GM18867 (cell line): ENCODE results near the gene MAFB.
A peak's percentile ranks its signal among the peaks of the same experiment; 100 is the strongest.
"Not testable (repeated sequence)": the region's sequence is repeated elsewhere in the genome, so short reads cannot be mapped to it uniquely, and the experiment has no call there.

Experiments used
- ATAC-seq: cut with Tn5 transposase; IDR thresholded peaks from one replicate; pipeline ENCODE4 v1.9.1; 2021; ENCODE audit warnings: mild to moderate bottlenecking, moderate library complexity; ENCODE audit not compliant: unreplicated experiment

The MAFB gene

GRCh38 chr20:40689100-40689942, at the start of gene MAFB:
MAFB (minus strand) TSS chr20:40689236; CDS start chr20:40688850, 386 bp downstream.
- ATAC-seq = peak; percentile 71

DNA sequence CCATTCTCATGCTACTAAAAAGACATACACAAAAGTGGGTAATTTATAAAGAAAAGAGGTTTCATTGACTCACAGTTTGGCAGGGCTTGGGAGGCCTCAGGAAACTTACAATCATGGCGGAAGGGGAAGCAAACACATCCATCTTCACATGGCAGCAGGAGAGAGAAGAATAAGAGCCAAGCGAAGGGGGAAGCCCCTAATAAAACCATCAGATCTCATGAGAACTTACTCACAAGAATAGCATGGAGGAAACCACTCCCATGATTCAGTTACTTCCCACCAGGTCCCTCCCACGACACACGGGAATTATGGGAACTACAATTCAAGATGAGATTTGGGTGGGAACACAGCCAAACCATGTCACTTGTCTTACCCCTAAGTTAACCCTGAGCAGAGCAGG, 47.4 kb upstream of the MAFB start:
- ATAC-seq = not testable (repeated sequence)

GRCh38 chr20:40728996-40729395, 40.0 kb upstream of the MAFB start:
- no peak for ATAC-seq

- ATAC-seq = no peak
Measured at GRCh38 chr20:40728470-40728869, 39.4 kb upstream of the MAFB start.

DNA sequence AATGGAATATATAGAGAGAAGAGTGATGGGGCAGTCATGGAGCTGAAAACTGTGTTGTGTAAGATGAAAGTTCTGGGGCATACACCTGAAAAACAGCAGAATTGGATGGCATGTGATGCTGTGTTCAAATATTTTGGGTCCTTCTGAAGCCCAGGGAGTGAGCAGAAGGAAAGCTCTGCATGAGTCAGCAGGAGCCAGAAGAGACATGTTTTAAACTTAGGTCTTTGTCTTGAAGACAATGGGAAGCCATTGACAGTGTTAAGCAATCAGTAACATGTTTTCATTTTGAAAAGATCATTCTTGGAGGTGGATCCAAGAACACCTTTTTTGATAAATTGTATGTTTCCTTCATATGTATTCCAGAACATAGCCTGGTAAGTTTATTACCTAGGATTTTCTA, 38.9 kb upstream of the MAFB start:
- ATAC-seq = no peak

GRCh38 chr20:40726776-40727175, 37.7 kb upstream of the MAFB start:
- ATAC-seq = no peak

DNA sequence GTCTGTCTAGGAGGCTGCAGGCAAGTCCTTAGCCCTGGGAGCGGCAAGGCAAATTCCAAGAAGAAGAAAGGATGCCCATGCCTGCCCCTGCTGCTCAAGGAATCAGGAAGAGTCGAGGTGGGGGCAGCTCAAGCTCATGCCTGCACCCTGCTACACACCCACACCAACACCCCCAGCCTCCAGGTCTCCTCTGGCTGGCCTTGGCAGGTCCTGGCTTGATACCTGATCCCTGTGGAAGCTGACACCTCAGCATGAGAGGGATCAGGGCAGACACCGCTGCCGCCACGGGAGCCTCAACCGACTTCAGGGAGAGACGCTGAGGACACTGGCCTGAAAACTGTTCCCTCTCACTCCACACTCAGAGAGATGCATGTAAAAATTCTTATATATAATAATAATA, 35.5 kb upstream of the MAFB start:
- no peak for ATAC-seq

- ATAC-seq = no peak
Measured at GRCh38 chr20:40720826-40721225, 31.8 kb upstream of the MAFB start.

- no peak for ATAC-seq
Measured at GRCh38 chr20:40720099-40720498, 31.1 kb upstream of the MAFB start.

DNA sequence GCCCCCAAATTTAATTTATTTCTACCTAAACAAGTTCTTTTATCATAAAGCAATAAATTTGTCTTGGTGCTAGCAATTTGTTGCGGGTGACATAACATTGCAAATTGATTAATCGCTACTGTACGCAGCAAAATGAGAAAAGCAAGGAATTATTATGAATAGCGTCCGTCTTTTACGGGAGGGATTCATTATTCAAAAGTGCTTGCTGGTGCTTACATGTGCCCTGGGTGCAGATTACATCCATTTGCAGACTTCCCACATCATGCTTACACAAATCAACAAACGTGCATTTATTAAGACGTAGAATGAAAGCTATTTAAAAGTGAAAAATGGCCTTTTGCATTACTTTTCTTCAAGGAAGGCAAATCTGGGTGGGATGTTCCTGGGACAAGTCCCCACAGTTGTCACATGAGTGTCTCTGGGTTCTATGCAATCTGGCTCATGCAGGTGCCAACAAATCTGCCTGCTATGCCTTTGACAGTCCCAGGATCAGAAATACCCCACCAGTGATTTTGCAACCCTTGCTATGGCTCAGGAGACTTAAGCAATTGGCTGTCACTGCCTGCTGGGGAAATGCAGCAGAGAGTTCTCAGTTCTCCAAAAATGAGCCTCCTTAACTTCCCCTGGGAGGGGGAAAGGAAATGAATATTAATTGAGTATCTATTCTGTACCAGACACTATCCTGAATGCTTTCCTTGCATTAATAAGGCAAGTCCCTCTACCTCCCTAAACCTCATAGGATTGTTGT, 30.1 kb upstream of the MAFB start:
- ATAC-seq = no peak

- no peak for ATAC-seq
Measured at GRCh38 chr20:40718214-40718977, 29.4 kb upstream of the MAFB start.

- no peak for ATAC-seq
Measured at GRCh38 chr20:40717343-40717865, 28.4 kb upstream of the MAFB start.

DNA sequence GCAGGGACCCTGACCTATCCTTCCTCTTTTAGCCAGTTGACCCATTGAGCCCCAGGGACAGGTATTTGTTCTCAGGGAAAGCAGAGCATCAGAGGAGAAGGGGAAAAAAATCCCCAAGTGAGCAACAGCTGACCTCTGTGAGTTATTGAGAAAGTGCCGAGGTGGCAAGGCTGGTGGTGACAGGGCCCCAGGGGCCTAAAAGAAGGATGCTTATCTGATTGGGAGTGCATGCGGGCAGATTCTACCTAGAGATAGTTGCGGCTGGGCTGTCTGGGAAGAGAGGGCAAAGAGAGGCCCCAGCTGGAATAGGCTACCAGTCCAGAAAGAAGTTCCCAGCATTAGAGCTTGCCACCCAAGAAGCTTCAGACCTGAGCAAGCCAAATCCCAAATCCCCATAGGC, 26.5 kb upstream of the MAFB start:
- no peak for ATAC-seq

- ATAC-seq = no peak
Measured at GRCh38 chr20:40714916-40715315, 25.9 kb upstream of the MAFB start.

GRCh38 chr20:40714109-40714508, 25.1 kb upstream of the MAFB start:
- no peak for ATAC-seq

DNA sequence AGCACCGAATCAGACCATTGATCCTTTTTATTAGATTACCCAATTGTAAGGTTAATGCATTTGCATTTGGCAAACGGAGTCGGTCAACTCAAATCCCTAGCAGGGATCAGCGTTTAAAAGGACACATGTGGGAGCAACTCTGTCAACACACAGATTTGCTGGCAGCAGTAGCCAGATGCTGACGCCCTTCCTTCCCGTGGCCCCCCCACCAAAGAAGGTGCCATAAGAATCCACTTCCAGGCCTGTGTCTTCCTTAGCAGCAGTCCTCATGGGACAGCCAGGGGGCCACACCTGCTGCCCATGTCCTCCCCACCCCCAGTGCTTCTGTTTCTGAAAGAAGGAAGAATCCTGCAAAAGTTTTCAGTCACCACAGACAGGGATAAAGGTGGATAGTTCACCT, 24.5 kb upstream of the MAFB start:
- no peak for ATAC-seq

DNA sequence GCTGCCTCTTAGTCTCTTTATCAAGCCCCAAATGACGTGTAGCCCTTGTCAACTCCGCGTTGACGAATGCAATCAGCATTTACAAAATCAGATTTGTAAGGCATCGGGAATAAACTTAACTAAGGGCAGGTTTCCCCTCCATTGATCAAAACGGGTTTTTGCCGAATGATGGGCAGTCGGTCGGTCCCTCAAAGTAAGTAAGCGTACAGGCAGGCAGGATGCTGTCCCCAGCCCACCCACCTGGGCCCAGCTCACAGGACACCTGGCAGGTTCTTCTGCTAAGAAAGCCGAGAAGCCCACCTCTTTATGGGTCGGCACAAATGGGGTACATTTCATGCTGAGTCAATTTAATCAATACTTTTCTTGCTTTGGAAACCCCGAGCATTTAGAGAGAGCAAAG, 22.0 kb upstream of the MAFB start:
- no peak for ATAC-seq

- no peak for ATAC-seq
Measured at GRCh38 chr20:40710603-40711002, 21.6 kb upstream of the MAFB start.

DNA sequence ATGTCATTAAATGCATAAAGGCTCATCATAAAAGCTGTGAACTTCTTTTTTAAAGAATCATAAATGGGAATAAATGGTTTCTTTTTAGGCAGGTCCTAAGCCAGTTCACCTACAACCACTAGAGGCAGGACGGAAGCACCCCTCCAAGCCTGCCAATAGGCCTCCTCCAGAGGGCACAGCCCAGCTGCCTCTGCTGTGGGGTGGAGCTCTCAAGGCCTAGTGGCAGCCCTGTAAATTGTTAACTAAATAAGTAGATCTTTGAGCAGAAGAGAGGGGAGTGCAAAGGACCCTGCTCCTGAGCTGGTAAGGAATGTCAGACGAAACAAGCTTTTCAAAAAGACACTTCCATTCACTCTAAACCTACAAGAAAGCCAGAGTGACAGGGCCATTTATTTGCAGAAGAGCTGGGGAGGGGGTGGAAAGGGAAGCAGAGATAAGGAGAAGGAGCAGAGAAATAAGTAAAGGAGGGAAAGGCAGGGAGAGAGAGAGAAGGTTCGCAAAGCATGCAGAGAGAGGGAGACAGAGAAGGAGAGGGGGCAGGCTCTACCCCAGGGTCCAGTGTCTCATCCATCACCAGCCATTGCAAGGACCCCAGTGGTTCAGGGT, 18.0 kb upstream of the MAFB start:
- peak; percentile 87 for ATAC-seq

GRCh38 chr20:40705413-40705812, 16.4 kb upstream of the MAFB start:
- no peak for ATAC-seq

GRCh38 chr20:40704828-40705227, 15.8 kb upstream of the MAFB start:
- ATAC-seq = no peak
